Measurements from ENCODE around the gene ARHGAP27.
"Not testable (repeated sequence)": the region's sequence is repeated elsewhere in the genome, so short reads cannot be mapped to it uniquely, and the experiment has no call there.

Gene ARHGAP27

DNA sequence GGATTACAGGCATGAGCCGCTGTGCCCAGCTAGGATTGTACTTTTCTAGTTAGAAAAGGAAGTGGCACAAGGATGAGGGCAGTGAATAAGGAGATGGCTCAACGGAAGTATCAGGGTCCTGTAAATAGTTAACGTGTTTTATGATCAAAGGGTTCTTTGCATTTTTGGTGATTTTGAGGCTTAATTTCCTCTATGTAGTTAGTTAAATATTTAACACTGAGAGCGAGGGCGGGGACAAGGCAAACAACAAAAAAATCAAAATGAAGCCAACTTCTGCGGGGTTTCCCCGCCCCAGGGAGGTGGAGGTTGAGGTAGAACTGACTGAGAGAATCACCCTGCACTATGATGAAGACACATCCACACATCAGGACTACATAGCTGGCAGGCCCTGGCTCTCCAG lies 15.4 kb upstream of the ARHGAP27 start:
- FAIRE-seq, result not testable (repeated sequence)

DNA sequence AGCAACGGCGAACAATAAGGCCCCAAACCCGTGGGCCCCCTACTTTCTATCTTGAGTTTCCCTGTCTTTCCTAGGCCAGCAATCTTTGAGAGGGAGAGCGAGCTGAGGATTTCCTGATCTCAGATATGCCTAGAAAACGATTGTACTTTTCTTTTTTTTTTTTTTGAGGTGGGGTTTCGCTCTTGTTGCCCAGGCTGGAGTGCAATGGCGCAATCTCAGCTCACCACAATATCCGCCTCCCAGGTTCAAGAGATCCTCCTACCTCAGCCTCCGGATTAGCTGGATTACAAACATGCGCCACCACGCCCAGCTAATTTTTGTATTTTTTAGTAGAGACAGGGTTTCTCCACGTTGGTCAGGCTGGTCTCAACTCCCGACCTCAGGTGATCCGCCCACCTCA lies 15.0 kb upstream of the ARHGAP27 start:
- FAIRE-seq; DNase-seq (ENCODE audit: insufficient read length, low spot score): not testable (repeated sequence)

More for the DNA sequence above, 15.4 kb upstream of the ARHGAP27 start:
- DNase-seq (ENCODE audit: insufficient read length, low spot score), result not testable (repeated sequence)

DNA sequence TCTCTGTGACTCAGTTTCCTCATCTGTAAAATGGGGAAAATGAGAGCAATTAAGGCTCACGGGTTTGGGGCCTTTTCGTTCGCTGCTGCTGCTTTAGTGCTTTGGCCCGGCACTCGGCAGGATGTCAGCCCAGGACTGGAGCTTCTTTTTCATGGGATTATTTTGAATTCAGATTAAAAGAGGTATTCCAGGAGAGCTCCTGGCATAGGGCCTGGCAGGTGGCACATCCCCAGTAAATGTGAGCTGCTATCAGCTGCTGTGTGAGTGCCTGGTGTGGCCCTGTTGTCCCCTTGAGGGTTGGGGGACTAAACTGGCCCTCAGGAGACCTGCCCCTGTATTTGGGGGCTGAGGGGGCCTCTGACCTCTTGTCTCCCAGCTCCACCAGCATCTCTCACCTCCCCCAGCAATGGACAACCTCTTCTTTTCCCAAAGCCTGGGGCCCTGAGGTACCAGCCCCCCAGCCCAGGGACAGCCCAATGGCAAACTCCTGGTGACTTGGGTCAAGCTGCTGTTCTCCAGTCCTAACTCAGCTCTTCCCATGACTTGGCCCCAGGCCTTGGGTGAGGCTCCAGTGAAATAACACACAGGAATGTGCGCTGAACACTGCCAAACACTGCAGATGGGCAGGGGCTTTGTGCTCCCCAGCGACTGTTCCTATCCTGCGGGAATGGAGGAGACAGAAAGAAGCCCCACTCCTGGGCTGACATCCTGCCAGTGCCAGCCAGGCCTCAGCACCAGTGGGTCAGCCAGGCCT lies 14.4 kb upstream of the ARHGAP27 start:
- FAIRE-seq; DNase-seq (ENCODE audit: insufficient read length, low spot score): not testable (repeated sequence)

DNA sequence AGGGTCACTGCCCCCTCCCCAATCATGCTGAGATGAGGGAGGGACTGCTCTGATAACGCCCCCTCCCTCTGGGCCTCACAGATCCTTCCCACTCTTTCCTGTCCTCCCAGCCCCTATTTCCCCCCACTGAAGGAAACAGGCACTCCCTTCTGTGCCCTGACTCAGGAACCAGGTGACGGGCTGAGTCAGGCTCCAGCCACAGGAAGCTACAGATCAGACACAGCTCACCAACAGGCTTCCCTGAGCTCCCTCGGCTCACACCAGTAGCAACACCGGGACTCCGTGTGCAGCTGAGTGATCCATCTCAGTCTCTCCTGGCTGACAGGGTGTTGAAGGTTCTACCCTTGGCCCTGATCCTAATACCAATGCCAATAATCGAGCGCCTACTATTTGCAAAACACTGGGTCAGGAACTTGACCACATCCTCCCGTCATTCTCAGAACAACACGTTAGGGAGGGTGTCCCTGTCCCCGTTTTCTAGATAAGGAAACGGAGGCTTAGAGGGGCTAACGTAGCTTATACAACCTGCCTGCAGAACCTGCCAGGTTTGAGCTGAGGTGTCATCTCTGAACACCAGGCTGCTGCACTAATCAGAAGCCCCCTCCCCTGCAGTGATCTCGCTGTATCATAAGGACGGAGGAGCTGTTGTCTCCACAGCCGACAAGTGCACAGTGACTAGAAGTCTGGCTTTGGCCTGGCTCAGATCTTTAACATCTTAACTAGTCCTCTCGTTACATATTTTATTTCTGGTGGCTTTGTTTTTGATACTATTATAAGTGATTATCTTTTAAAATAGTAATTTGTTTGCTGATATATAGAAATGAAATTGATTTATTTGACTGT lies 13.5 kb upstream of the ARHGAP27 start:
- not testable (repeated sequence) for FAIRE-seq; DNase-seq (ENCODE audit: insufficient read length, low spot score)

DNA sequence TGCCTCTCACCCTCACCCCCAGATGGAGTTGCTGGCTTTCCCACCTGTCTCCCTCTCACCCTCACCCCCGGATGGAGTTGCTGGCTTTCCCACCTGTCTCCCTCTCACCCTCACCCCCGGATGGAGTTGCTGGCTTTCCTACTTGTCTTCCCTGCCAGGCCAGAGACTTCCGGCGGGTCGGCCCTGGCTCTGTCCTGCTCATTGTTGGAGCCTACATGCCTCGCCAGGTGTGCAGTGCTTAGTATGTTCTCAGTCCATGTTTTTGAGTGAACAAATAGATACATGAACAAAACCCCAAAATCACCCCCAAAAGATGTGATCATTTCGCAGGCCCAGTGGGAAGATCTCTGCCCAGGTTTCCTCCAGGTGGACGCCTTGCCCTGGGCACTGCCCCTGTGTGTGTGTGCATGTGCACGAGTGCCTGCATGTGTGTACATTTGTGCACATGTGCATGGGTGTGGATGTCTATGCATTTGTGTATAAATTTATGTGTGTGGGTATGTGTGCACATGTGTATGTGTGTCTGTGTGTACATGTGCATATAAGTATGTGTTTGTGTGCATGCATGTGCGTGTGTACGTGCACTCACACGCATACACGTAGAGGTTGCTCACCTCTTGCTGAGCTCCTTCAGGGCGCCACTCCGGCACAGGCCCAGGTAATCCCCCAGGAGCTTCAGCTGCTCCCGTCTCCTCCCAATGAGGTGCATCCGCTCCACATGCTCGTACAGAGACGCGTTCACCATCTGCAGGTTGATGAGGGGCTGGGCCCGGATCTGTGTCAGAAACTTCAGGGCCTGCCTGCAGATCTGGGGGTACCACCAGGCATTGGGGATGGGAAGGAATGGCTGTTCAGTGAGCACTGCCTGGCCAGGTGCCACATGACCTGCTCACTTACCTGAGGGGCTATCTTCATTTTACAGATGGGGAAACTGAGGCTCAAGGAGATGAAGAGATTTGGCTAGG lies 12.5 kb upstream of the ARHGAP27 start:
- not testable (repeated sequence) for FAIRE-seq; DNase-seq (ENCODE audit: insufficient read length, low spot score)

DNA sequence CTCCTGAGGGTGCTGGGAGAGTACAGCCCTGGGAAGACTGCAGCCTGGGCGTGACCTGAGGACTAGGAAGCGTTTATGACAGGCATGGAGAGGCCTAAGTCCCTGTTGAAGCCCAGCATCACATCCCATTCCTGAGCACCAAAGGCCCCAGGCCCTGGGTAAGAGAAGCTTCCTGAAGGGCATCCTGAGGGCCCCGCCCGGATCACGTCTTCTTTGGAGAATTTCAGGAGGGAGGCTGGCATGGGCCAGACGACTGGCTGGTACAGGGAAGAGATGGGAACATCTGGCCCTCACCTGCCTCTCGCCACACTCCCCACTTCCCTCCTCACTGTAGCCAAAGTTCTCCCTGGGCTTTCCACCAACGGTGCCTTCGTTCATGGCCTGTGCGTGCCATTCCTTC lies 11.6 kb upstream of the ARHGAP27 start:
- not testable (repeated sequence) for FAIRE-seq; DNase-seq (ENCODE audit: insufficient read length, low spot score)

DNA sequence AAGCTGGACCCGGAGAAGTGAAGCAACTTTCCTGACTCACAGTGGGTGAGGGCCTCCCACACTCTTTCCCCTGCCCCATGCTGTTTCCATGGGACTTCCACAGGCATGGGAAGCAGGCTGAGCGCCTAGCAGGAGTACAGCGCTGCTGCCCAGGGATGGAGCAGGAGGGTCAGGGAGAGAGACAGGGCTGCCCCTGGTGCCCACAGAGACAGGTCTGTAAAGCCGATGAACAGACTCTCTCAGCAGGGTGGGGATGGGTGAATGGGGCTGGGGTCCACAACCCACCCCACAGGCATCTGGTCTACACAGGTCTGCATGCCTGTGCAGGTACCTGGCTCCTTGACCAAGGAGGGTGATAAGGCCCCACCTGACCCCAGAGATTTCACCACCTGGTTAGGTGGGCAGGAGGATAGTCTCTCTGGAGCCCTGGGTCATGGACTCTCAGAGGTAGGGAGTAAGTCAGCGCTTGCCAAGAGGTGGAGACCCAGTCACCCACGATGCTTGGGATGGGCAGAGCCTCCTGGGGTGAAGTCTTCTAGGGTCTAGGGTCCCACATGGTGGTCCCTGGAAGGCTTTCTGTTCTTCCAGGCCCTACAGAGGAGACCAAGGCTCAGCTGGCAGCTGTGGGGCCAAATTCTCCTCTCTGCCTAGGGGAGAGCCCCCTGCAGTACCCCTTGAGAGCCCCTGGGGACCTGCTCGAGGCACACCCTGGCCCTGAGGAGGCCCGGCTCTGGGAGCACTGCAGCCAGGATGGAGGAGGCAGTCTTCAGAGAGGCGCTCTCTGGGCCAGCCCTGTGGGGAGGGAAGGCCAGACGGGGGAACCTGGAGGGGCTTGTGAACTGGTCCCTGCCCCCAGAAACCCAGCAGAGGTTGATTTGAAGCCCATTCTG lies 10.9 kb upstream of the ARHGAP27 start:
- not testable (repeated sequence) for DNase-seq (ENCODE audit: insufficient read length, low spot score); FAIRE-seq

DNA sequence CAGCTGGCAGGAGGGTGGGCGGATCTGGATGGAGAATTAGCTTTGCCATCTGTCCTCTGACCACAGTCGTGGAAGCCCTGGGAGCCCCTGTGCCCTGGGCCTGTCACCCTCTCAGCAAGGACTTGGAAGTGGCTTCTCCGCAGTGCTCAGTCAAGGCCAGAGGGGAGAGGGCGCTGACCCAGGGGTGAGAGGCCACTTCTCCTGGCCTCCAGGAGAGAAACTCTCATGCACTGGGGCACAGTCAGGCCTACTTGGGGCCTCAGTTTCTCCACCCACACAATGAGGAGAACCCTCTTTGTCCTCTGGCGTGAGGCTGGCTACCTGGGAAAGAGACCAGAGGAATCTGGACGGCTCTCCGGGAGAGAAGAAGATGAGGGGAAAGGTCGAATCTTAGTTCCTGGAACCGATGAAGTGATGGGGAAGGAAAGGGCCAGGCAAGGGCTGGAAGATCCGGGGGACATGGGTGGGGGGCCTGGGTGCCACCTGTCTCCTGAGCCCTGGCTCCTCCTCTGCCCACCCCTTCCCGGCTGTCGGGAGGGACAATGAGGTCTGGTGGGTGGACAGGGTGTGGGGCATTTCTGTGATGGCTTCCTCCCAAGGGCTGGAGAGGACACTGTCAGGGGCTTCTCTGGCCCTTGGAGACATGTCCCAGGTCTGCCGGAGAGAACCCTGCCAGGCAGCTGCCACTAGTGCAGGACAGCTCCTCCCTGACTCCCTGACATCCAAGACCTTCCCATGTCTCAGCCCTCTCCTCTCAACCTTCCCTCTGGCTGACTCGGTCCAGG lies 9.0 kb upstream of the ARHGAP27 start:
- no peak for DNase-seq (ENCODE audit: insufficient read length, low spot score)
- FAIRE-seq, result peak; percentile 49

DNA sequence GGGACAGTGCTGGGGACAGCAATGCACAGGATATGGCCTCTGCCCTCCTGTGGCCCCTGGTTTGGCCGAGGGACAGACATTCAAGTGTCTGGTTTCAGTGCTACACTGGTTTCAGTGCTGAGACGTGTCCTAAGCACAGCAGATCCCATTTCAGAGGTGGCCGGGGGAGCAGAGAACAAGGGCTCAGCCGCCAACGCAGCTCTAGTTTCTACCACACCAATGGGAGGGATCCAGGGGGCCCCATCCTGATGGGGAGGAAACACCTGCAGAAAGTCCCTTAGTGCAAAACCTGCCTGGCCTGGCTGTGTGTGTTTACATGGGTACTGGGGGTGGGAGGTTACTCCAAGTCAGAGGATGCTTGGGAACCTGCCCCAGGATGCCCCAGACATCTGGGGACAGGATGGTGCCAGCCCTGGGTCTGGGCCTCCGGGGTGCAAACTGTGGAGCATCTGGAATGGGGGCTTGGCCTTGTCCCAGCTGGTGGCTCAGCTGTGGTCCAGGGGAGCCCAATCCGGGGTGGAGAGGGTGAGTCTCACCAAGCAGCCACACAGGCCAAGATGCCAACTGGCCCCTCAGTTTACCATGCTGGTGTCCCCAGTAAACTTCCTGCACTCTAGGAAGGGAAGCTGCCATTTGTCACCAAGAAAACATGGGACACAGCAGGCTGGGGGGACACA lies 8.3 kb upstream of the ARHGAP27 start:
- DNase-seq (ENCODE audit: insufficient read length, low spot score), result peak; percentile 81
- peak; percentile 92 for FAIRE-seq

DNA sequence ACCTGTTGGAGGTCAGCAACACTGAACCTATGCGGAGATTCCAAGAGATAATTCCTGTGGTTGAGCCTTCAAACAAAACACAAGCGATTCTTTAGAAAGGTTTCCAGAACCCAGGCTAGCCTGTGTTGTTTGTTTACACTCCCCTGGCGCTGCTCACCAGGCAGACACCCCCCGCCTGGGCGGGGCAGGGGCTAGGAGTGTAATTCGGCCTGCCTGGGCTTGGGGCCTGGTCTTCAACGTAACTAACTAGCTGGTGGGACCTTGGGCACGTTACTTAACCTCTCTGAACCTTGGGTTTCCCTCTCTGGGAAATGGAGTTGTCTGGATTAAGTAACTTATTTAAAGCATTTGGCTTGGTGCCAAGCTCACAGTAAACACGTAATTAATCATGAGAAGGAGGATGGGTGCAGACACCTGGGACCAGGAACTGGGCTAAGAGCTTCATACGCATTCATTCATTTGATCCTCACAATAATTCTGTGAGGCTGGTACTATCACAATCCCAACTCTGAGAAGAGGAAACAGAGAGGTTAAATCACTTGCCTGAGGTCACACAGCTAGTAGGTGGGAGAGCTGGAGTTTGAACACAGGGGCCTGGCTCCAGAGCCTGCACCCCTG lies 7.6 kb upstream of the ARHGAP27 start:
- DNase-seq (ENCODE audit: insufficient read length, low spot score) (no peak), FAIRE-seq (no peak)

DNA sequence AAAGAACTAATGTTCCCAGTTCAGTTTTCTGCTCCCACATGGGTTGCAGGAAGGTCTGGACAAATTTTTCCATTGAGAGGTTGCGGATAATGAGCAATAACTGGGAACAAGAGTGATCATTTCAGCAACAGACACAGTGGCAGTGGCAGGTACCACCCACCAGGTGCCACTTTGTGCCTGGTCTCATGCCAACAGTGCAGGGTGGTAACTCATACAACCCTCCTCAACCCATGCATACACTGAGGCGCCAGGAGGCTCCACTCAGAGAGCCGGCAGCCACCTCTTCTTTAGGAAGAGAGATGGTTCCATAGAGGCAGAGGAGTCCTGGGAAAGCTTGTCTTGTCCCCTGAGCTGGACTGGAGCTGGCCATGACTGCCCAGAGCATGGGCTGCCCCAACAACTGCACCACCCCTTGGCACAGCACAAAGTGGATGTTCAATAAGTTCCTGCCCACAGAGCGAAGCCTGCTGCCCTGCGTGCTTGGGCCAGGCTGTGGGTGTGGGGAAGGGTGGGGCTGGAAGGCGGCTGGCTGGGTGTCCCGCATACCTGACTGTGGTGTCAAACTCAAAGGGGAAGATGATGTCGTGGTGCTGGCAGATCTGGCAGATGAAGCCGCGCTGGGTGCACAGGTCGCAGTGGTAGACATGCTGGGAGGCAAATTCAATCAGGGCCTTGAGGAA lies 6.4 kb upstream of the ARHGAP27 start:
- FAIRE-seq, result no peak

DNA sequence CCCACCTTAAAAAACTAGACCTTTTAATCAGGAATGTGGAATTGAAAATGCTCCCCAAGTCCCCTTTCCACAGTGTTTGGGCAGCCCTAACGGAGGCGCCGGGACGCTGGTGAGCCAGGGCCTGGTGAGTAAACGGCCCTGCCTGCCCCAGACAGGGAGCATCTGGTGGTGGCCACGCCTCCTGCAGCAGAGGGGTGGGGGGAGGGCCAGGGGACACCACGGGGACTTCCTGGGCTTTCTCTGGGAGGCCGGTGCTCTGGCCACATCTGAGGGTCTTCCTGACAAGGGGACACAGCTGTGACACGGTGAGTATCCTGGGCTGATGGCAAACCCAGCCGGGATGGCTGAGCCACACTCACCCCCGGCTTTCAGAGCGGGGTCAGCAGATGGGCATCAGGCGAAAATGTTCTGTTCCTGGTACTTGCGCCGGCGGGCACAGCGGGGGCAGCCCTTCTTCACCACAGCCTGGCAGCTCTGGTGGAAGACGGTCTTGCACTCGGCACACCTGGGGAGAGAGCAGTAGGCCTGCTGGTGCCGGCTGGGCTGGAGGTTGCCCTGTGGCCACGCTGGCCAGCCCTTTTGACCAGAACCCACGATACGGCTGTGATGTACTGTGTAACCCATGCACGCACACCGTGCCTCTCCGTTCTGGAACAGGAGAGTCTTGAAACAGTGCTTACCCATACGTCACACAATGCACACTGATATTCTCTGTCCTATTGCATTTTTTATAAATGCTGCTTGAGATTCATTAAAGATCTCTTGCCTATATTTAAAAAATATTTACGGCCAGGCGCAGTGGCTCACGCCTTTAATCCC lies 5.0 kb upstream of the ARHGAP27 start:
- FAIRE-seq, result no peak
- DNase-seq (ENCODE audit: insufficient read length, low spot score), result no peak

More for the DNA sequence above, 6.4 kb upstream of the ARHGAP27 start:
- DNase-seq (ENCODE audit: insufficient read length, low spot score), result no peak

DNA sequence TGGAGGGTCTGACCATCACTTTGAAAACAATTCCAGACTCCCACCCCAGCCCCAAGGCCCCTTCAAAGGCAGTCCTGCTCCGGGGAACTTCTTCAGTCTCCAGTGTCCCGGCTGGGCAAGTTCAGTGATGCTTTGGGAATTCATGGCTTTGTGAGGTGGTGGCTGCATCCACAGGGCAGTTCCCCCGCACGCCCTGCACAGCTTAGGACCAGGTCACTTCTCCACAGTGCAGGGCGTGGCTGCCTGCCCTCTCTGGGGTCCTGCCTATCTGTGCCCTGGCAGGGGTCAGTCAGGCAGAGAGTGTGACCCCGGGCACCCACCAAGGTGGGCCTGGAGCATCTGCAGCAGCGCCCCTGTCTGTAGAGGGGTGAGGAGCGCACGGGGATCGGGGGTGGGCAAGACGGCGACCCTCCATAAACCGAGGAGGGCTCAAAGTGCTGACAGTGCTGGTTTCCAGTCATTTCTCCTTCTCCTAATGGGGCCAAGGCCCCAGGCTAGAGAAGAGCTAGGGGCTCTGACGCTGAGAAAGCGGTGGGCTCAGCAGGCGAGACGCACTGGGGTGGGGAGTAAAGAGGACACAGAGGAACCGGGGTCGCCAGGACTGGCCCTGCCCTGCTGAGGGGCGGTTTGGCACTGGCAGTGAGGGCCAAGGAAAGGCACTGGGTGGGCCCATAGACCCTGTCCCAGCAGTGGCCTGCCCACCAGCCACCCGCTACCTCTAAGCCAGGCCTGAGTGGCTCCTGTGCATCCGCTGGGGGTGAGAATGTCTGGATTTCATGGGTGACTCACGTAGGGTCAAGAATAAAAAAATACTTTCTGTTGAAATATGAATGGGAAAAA lies 4.2 kb upstream of the ARHGAP27 start:
- FAIRE-seq (no peak), DNase-seq (ENCODE audit: insufficient read length, low spot score) (no peak)

DNA sequence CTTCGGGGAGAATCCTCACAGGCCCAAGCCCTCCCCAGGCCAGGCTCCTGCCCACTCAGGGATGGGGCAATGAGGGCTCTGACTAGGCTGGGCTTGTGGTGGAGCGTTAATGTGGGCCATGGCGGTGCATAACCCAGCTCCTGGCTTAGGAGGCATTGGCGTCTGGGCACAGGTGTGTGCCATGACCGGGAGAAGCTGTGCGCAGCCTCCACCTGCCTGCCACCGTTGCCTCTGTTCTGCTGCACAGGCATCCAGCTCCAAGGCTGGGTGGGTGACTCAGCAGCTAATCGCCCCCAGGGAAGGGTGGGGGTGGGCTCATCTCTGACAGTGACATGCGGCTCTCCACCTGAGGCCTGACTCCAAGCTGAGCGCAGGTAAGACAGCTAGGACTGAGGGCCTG lies 3.5 kb upstream of the ARHGAP27 start:
- no peak for FAIRE-seq

DNA sequence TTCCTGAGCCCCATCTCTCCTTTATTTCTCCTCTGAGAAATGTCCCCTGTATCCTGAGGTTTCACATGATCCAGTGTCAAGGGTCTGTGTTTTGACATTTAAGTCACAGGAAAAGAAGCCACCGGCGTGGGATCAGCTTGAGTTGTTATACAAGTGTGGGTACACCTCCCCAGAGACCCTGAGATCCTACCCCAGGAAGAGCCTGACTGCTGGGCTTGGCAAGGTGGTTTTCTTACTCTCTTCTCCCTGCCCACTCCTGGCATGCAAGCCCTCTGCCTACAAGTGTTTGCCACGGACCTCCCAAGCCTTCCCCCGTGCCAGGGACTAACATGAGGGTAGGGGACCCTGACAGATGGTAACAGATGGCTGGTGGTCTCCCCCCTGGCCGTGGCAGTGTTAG lies 2.8 kb upstream of the ARHGAP27 start:
- no peak for FAIRE-seq
- no peak for DNase-seq (ENCODE audit: insufficient read length, low spot score)

More for the DNA sequence above, 3.5 kb upstream of the ARHGAP27 start:
- no peak for DNase-seq (ENCODE audit: insufficient read length, low spot score)

DNA sequence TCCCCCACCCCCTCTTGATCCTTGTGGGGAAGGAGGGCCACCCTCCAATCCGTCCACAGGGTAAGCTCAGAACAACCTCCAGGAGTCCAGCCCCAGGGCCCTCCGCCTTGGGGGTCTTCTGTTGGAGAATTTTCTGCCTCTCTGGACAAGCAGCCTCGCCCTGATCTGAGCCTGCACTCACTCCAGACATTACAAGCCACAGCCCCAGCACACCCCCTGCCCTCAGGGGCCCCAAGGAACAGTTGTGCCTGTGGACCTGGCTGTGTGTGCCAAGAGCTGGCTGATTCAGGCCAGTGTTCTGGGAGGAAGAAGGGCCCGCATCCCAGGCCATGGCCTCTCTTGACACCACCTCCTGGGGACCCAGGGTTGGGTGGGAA lies 477 bp upstream of the ARHGAP27 start:
- DNase-seq (ENCODE audit: insufficient read length, low spot score) (no peak), FAIRE-seq (no peak)
